Measurements from ENCODE around the gene NEURL3.
A peak's percentile ranks its signal among the peaks of the same experiment; 100 is the strongest.

The NEURL3 gene

GRCh38 chr2:96539215-96539920 lies 34.2 kb upstream of the NEURL3 start:
- DNase-seq (ENCODE audit: low read depth) = no peak

- DNase-seq (ENCODE audit: low read depth) = peak; percentile 79
These were observed 33.5 kb upstream of the NEURL3 start for GRCh38 chr2:96538487-96539214.

GRCh38 chr2:96537734-96538486 lies 32.8 kb upstream of the NEURL3 start:
- peak; percentile 43 for DNase-seq (ENCODE audit: low read depth)

- peak; percentile 69 for DNase-seq (ENCODE audit: low read depth)
These were observed 32.0 kb upstream of the NEURL3 start for GRCh38 chr2:96537066-96537733.

GRCh38 chr2:96536445-96537065 lies 31.4 kb upstream of the NEURL3 start, which contains the start of gene ARID5A:
Gene ARID5A (plus strand): TSS chr2:96536752. CDS start chr2:96536827, 75 bp downstream.
- DNase-seq (ENCODE audit: low read depth) = peak; percentile 89

DNA sequence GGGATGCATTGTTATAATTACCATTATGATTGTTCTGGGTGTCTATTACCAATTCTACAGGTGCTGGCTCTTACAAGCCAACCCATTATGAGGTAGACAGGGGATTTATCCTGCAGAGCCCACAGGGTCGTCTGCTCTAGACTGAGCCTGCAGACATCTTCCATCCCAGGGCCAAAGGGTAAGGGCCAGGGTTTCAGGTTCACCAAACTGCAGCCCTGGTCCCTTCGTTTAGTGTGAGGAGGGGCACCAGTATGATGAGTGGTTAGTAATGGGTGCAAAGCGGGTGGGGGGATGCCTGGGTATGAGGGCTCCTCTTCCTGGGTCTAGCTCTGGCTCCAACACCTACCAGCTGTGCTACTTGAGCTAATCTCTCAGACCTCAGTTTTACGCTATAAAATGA lies 30.2 kb upstream of the NEURL3 start:
- DNase-seq (ENCODE audit: low read depth) = no peak

DNA sequence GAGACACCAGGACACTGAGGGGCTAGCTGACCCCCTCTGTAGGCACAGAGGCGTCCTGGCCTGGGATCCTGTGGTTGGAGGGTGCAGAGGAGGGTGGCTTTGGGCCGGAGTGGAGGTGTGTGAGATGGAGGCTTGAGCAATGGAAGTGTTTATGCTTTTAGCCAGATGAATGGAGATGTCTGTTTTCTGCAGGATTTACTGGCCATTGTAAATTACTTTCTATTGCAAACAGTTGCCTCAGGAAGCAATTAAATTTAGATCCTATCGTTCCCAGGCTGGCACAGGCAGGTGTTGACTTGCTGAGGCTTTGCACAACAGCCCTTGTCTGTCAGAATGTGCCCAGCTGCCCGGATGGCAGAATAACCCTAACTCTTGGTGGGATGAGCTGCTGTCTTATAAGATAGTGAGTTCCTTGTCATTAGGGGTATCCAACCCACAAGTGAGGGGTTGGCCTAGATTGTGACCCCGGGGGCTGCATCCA lies 29.6 kb upstream of the NEURL3 start:
- no peak for DNase-seq (ENCODE audit: low read depth)

DNA sequence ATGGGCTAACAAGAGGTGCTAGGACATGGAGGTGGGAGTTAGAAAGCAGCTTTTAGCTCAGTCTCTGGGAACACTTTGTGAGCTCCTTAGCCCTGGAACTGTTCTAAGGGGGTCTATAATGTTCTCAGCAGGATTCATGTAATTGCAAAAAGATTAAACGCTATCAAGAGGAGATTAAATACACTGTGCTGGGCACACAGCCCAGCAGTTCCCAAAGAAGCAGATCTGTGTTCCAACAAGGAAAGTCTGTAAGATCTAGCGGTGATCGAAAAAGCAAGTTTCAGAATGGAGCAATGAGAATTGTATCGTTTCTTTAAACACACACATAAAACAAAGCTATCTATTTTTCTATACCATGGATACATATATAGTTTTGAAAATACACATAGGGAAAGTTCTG lies 29.0 kb upstream of the NEURL3 start:
- no peak for DNase-seq (ENCODE audit: low read depth)

DNA sequence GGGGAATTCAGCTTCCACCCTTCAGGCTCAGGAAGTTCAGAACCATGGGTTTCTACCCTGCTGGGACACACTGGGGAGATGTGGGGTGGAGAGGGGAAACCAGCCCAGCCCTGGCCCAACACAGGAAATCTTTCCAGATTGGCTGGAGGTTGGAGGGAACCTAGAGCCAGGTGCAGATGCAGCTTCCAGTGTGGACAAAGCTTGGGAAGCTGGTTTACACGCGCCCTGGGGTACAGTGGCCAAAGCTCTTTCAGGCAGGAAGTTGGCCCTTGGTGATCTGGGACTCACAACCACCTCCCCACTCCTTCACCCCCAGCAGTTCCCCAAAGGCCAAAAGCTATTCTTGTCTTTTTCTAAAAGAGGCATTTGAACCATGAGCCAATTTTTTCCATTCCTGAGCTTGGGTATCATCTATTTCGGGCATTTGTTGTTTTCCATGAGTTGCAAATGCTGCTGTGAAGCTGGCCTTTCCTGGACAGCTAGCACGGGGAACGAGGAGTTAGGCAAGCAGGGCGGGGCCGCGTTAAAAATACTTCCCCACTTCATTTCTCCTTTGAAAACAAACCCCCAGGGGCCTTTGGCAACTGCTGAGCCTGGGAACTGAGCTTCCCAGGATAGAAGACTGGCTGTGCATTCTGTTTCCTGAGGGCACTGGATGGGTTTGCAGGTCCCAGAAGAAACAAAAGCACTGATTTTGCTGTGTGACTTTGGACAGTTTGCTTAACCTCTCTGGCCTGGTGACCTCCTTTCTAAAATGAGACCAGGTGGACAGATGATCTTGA lies 28.3 kb upstream of the NEURL3 start:
- DNase-seq (ENCODE audit: low read depth) = no peak

DNA sequence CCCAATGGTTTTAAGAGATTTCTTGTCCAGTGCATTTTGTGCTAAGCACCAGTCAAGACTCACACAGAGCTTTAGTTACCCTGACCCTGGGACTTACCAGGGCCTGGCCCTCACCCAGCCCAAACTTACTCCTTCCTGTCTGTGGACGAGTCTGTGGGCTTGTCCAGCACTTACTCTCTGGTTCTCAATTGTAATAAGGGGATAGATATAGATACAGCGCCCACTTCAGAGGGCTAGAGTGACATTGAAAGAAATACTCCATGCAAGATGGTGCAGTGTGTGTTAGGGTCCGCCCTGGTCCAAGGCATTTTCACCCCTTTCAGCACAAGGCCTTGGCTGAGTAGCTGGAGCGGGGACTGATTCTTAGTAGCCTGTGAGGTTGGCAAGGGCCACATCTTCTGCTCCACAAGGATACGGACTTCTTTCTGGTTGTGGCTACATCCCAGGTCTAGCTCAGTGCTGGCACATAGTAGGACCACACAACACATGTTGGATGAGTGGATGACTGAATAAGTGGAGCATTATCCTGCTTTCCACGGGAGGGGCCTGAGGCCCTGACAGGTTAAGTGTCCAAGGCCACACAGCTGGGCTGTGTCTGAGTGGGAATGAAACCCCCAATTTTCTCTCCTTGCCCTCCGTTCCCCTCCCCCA lies 27.6 kb upstream of the NEURL3 start:
- no peak for DNase-seq (ENCODE audit: low read depth)

- peak; percentile 87 for DNase-seq (ENCODE audit: low read depth)
These were observed 26.8 kb upstream of the NEURL3 start for GRCh38 chr2:96531872-96532505.

GRCh38 chr2:96531366-96531765 lies 26.2 kb upstream of the NEURL3 start:
- no peak for DNase-seq (ENCODE audit: low read depth)

- DNase-seq (ENCODE audit: low read depth) = no peak
These were observed 25.6 kb upstream of the NEURL3 start for GRCh38 chr2:96530474-96531357.

GRCh38 chr2:96530144-96530430 lies 24.9 kb upstream of the NEURL3 start:
- no peak for DNase-seq (ENCODE audit: low read depth)

GRCh38 chr2:96529376-96530143 lies 24.4 kb upstream of the NEURL3 start:
- no peak for DNase-seq (ENCODE audit: low read depth)

GRCh38 chr2:96528700-96529375 lies 23.7 kb upstream of the NEURL3 start:
- no peak for DNase-seq (ENCODE audit: low read depth)

GRCh38 chr2:96528006-96528699 lies 23.0 kb upstream of the NEURL3 start:
- DNase-seq (ENCODE audit: low read depth) = peak; percentile 44

All from stimulated activated CD4-positive, alpha-beta T cell treated with anti-CD3 and anti-CD28 coated beads, Interleukin-2, amount 100 ng/mL, for 4 hours (primary cell).